ENCODE results near the gene NCR3LG1. TPM values are rescaled to one million over a fixed set of nuclear protein-coding genes. Genes with fewer than 3 reads are reported as not detected.

The NCR3LG1 gene
- total RNA-seq, 4 donors from 2014 or later, result 4.6 to 7.4 (median 6.3) TPM

DNA sequence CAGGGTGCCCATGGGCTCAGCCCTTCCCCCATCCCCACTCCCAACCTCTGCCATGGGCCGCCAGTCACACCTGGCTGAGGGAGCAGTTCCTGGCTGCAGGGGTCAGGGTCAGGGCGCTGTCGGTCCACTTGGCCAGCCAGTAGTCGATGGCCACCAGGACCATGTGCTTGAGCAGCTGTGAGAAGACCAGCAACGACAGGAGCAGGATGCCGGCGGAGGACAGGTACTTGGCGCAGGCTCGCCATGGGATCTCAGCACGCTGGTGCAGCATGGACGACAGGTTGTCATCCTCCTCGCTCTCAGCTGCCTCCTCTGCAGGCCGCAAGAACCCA, 55.2 kb downstream of the NCR3LG1 start:
- H3K27ac ChIP-seq, result no peak overlapping the region
- H3K9me3 ChIP-seq, result no peaks in the 10 kb centered on the region
- H3K27me3 ChIP-seq, result no peaks in the 10 kb centered on the region
- H3K36me3 ChIP-seq, result no peaks in the 10 kb centered on the region
- TF ChIP-seq EP300 (IDR thresholded peaks at IDR 0.05) (no peak), POLR2A (IDR thresholded peaks at IDR 0.05) (no peak), POLR2AphosphoS5 (IDR thresholded peaks at IDR 0.05) (no peak)
- TF ChIP-seq, protein P1, sequence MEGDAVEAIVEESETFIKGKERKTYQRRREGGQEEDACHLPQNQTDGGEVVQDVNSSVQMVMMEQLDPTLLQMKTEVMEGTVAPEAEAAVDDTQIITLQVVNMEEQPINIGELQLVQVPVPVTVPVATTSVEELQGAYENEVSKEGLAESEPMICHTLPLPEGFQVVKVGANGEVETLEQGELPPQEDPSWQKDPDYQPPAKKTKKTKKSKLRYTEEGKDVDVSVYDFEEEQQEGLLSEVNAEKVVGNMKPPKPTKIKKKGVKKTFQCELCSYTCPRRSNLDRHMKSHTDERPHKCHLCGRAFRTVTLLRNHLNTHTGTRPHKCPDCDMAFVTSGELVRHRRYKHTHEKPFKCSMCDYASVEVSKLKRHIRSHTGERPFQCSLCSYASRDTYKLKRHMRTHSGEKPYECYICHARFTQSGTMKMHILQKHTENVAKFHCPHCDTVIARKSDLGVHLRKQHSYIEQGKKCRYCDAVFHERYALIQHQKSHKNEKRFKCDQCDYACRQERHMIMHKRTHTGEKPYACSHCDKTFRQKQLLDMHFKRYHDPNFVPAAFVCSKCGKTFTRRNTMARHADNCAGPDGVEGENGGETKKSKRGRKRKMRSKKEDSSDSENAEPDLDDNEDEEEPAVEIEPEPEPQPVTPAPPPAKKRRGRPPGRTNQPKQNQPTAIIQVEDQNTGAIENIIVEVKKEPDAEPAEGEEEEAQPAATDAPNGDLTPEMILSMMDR (IDR thresholded peaks at IDR 0.05), result no peak
- no peak for DNase-seq (ENCODE audit: low spot score in 2 of 2)
- WGBS, result 82% methylated on average over 2 of the region's 13 CpGs
- H3K4me1 ChIP-seq, result peaks cover 17% of the 10 kb centered on the region
- H3K4me3 ChIP-seq, result no peak overlapping the region

DNA sequence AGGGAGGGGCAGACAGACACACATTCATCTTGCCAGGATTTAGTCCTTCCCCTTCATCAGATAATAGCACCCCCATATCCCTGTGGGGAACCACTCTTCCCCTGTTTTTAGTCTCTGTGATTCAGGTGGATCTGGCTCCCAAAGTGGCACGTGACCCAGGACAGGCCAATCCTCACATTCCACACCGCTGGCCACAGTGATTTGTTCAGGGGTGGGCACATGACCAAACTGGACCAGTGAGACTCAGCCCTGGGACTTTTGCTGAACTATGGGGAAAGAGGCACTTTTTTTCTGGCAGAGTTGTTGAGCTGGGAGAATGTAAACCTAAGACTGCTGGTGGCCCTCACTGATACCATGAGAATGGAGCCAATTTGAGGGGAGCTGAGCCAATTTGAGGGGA, 56.0 kb downstream of the NCR3LG1 start:
- no peaks in the 10 kb centered on the region for H3K27me3 ChIP-seq
- H3K36me3 ChIP-seq, result no peaks in the 10 kb centered on the region
- no peak for DNase-seq (ENCODE audit: low spot score in 2 of 2)
- H3K4me1 ChIP-seq, result peaks cover 17% of the 10 kb centered on the region
- WGBS, result 83% methylated on average over 2 of the region's 2 CpGs
- TF ChIP-seq POLR2A (IDR thresholded peaks at IDR 0.05) (no peak), EP300 (IDR thresholded peaks at IDR 0.05) (no peak), POLR2AphosphoS5 (IDR thresholded peaks at IDR 0.05) (no peak)
- TF ChIP-seq, protein P1 (IDR thresholded peaks at IDR 0.05), result no peak
- no peaks in the 10 kb centered on the region for H3K9me3 ChIP-seq
- no peak overlapping the region for H3K4me3 ChIP-seq
- no peak overlapping the region for H3K27ac ChIP-seq

DNA sequence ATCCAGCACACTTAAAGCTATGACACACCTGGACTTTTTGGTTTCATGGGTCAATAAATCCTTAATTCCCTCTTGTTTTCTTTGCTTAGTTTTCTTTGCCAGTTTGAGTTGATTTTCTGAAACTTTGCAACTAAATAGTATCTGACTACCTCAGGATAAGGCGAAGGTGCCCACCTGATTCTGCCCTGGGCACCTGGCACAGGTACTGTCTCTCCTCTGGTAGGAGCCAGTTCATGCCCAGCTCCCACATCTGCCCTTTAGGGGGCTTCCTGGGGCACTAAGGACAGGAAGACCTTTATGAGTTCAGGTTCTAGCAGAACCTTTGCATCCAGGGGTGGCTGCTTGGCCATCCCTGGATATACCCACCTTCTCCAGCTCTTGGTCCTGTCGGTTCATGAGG, 56.4 kb downstream of the NCR3LG1 start:
- no peak overlapping the region for H3K27ac ChIP-seq
- 77% methylated on average over 2 of the region's 2 CpGs for WGBS
- TF ChIP-seq EP300 (IDR thresholded peaks at IDR 0.05) (no peak), POLR2A (IDR thresholded peaks at IDR 0.05) (no peak), POLR2AphosphoS5 (IDR thresholded peaks at IDR 0.05) (no peak)
- TF ChIP-seq, protein P1 (IDR thresholded peaks at IDR 0.05), result no peak
- H3K4me3 ChIP-seq, result no peak overlapping the region
- no peaks in the 10 kb centered on the region for H3K36me3 ChIP-seq
- H3K27me3 ChIP-seq, result no peaks in the 10 kb centered on the region
- no peak for DNase-seq (ENCODE audit: low spot score in 2 of 2)
- H3K9me3 ChIP-seq, result no peaks in the 10 kb centered on the region
- H3K4me1 ChIP-seq, result peaks cover 17% of the 10 kb centered on the region

DNA sequence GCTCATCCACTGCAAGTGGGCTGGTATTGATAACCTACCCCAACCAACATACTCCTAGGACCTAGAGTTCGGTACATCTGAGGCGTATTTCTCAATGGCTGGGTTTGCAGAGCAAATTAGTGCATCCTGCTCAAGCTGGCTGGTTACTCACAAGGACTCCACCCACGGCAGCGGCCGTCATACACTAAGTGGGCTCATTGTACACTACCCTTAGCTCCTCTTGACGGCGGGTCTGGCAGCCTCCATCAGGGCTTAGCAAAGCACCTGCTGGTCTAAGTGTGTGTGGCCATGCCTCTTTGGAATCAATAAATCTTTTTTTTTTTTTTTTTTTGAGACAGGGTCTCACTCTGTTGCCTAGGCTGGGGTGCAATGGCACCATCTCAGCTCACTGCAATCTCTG, 57.0 kb downstream of the NCR3LG1 start:
- no peak for TF ChIP-seq EP300 (IDR thresholded peaks at IDR 0.05)
- no peak for TF ChIP-seq POLR2A (IDR thresholded peaks at IDR 0.05)
- TF ChIP-seq POLR2AphosphoS5 (IDR thresholded peaks at IDR 0.05), result no peak
- TF ChIP-seq, protein P1 (IDR thresholded peaks at IDR 0.05), result no peak
- 96% methylated on average over 7 of the region's 7 CpGs for whole genome bisulfite sequencing
- no peaks in the 10 kb centered on the region for H3K36me3 ChIP-seq

DNA sequence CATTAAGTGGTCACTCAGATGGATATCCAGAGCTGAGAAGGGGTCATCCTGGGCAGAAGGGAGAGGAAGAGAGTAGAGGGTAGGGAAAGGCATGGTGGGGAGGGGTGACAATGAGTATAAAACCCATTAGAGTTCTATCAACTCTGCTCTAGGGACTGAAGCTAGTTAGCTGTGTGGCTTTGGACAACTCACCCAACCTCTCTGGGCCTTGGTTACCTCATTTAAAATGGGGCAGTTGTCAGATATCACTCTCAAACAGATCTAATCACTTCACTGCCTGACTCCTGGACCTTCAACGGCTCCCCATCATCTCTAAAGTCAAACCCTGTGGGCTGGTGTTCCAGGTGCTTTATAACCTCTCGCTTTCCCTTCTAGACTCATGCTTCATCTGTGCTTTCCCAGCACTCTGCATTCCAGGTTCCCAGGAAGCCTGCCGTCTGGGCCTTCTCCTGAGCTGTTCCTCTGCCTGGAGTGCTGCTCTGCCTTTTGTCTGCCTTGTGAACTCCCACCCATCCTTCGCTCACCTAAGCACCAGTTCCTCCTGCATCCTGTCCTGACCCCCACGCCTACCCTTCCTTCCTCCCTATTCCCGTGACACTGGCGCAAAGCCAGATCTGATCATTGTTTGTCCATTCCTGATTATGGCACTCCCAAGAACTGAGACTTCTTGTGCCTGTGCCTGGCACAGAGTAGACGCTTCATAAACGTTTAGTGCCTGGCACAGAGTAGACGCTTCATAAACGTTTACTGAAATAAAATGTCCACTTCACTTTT, 59.2 kb downstream of the NCR3LG1 start:
- Histone ChIP-seq H3K9me3 (no peaks in the 10 kb centered on the region), H3K4me3 (no peak overlapping the region), H3K36me3 (no peaks in the 10 kb centered on the region), H3K4me1 (peaks cover 10% of the 10 kb centered on the region), H3K27ac (no peak overlapping the region), H3K27me3 (peaks cover 23% of the 10 kb centered on the region)
- no peak for TF ChIP-seq POLR2A (IDR thresholded peaks at IDR 0.05)
- TF ChIP-seq, protein P1 (IDR thresholded peaks at IDR 0.05), result no peak
- no peak for TF ChIP-seq EP300 (IDR thresholded peaks at IDR 0.05)
- no peak for TF ChIP-seq POLR2AphosphoS5 (IDR thresholded peaks at IDR 0.05)
- 50% methylated on average over 11 of the region's 11 CpGs for WGBS
- no peak for DNase-seq (ENCODE audit: low spot score in 2 of 2)

More for the DNA sequence above, 57.0 kb downstream of the NCR3LG1 start:
- Histone ChIP-seq H3K9me3 (no peaks in the 10 kb centered on the region), H3K4me3 (no peak overlapping the region), H3K4me1 (peaks cover 17% of the 10 kb centered on the region), H3K27me3 (peaks cover 3% of the 10 kb centered on the region), H3K27ac (no peak overlapping the region)
- DNase-seq (ENCODE audit: low spot score in 2 of 2), result no peak

Measured in suprapubic skin (tissue), 4 donors.